Thyroid gland (tissue), 4 donors: ENCODE results near the gene CXCR2. TPM values are rescaled to one million over a fixed set of nuclear protein-coding genes. Genes with fewer than 3 reads are reported as not detected.
"Not testable (repeated sequence)": the region's sequence is repeated elsewhere in the genome, so short reads cannot be mapped to it uniquely, and the experiment has no call there.

Source experiments
- DNase-seq, 2 donors: peaks; one replicate each; pipeline ENCODE4 v3.0.0-alpha.2; 2019
- H3K27ac ChIP-seq, 3 donors: fragments of 200-600 bp; sonication (generic); 1 replicate in 2 of 3; 2 replicates in 1 of 3; pipeline ENCODE4 v1.5.1; 2016 to 2019; ENCODE audit warnings: mild to moderate bottlenecking in 1 of 3, moderate library complexity in 1 of 3
- H3K27me3 ChIP-seq: fragments of 200-600 bp; sonication (generic); one replicate; pipeline ENCODE4 v1.5.1; 2019
- H3K36me3 ChIP-seq, 2 donors: fragments of 200-600 bp; sonication (generic); one replicate each; pipeline ENCODE4 v1.5.1; 2016 to 2019
- H3K4me1 ChIP-seq, 2 donors: fragments of 200-600 bp; sonication (generic); one replicate each; pipeline ENCODE4 v1.5.1; 2017 to 2019
- H3K4me3 ChIP-seq, 3 donors: fragments of 200-600 bp; sonication (generic); replicated peaks in 1 of 3; 1 replicate in 2 of 3; 2 replicates in 1 of 3; pipeline ENCODE4 v1.5.1; 2016; ENCODE audit warnings: mild to moderate bottlenecking in 1 of 3
- H3K9me3 ChIP-seq: fragments of 200-600 bp; sonication (generic); one replicate; pipeline ENCODE4 v1.5.1; 2017
- CTCF ChIP-seq, 6 experiments: fragments of 200-600 bp in 3 of 6; fragments of 450-650 bp in 3 of 6; sonication (generic) in 3 of 6; IDR thresholded peaks; one replicate each; pipeline ENCODE4 v1.5.1; 2016 to 2019; ENCODE audit warnings: antibody characterized with exemption in 6 of 6, mild to moderate bottlenecking in 2 of 6, inconsistent platforms in 1 of 6, moderate library complexity in 1 of 6
- POLR2A ChIP-seq, 2 donors: fragments of 450-650 bp; IDR thresholded peaks; one replicate each; pipeline ENCODE4 v1.6.1; 2017; ENCODE audit warnings: antibody characterized with exemption in 2 of 2, mild to moderate bottlenecking in 2 of 2, moderate library complexity in 1 of 2
- WGBS, 2 donors: methylation state at CpG; one replicate each; pipeline ENCODE4 v1.1.5; 2017; 5-methylcytosine and 5-hydroxymethylcytosine counted together
- intact Hi-C: fragments of 100-400 bp; cut with DNase I; formaldehyde crosslinking; loops from one replicate; pipeline ENCODE4 v1.15.1; 2023
- total RNA-seq, 4 donors: library from RNA; depleted of rRNA; stranded (reverse); fragments of >200 nt; gene quantifications; one replicate each; pipeline ENCODE4 v1.2.3, GENCODE V29; 2016

CXCR2 gene
- total RNA-seq, 4 donors from 2014 or later: 0.59 TPM; not detected in 3

DNA sequence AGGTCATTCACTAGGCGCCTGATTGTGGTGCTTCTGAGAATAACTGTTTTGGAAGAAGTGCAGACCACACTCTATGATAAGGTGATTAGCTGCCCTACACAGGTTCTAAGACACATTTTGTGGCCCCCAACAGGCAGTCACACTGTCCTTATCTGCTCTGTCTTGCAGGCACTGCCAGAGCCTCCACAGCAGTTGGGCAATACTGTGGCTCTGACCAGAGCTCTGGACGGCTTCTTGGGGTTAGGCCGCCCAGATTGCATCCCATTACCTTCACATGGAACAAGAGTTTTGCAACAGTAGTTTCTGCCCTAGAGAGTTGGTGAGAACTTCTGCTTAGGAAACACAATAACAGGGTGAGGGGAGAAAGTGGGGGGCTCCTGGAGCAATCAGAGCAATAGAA, 34.1 kb upstream of the CXCR2 start:
- 95 to 100% methylated on average over 1 to 3 of the region's 3 CpGs for WGBS, 2 donors

GRCh38 chr2:218093879-218094278, 31.9 kb upstream of the CXCR2 start:
- no peak overlapping the region for H3K4me3 ChIP-seq
- WGBS, 2 donors: 86 to 89% methylated on average over 3 of the region's 3 CpGs
- no peak overlapping the region for H3K27ac ChIP-seq
- TF ChIP-seq CTCF (IDR thresholded peaks at IDR 0.05) (no peak), POLR2A (IDR thresholded peaks at IDR 0.05) (no peak)
- H3K9me3 ChIP-seq: no peaks in the 10 kb centered on the region
- H3K27me3 ChIP-seq: no peaks in the 10 kb centered on the region
- no peaks in the 10 kb centered on the region for H3K36me3 ChIP-seq
- no peak for DNase-seq
- intact Hi-C loops: no loop called here
- no peaks in the 10 kb centered on the region for H3K4me1 ChIP-seq

More for the DNA sequence above, 34.1 kb upstream of the CXCR2 start:
- Histone ChIP-seq H3K4me1 (no peaks in the 10 kb centered on the region), H3K27me3 (no peaks in the 10 kb centered on the region), H3K36me3 (no peaks in the 10 kb centered on the region), H3K4me3 (no peak overlapping the region), H3K27ac (no peak overlapping the region), H3K9me3 (no peaks in the 10 kb centered on the region)
- intact Hi-C loops: no loop called here
- TF ChIP-seq CTCF (IDR thresholded peaks at IDR 0.05): no peak
- no peak for TF ChIP-seq POLR2A (IDR thresholded peaks at IDR 0.05)
- no peak for DNase-seq

DNA sequence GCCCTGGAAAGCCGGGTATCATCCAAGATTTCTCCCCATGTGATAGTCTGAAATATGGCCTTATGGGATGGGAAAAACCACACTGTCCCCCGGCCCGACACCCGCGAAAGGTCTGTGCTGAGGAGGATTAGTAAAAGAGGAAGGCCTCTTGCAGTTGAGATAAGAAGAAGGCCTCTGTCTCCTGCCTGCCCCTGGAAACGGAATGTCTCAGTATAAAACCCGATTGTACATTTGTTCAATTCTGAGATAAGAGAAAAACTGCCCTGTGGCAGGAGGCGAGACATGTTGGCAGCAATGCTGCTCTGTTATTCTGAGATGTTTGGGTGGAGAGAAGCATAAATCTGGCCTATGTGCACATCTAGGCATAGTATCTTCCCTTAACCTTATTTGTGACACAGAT, 30.0 kb upstream of the CXCR2 start:
- H3K27ac ChIP-seq: no peak overlapping the region
- intact Hi-C loops: no loop called here

DNA sequence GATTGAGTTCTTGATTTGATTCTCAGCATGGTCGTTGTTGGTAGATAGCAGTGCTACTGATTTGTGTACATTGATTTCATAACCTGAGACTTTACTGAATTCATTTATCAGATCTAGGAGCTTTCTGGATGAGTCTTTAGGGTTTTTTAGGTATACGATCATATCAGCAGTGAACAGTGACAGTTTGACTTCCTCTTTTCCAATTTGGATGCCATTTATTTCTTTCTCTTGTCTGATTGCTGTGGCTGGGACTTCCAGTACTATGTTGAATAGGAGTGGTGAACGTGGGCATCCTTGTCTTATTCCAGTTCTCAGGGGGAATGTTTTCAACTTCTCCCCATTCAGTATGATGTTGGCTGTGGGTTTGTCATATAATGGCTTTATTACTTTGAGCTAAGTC, 27.9 kb upstream of the CXCR2 start:
- no peaks in the 10 kb centered on the region for H3K27me3 ChIP-seq
- WGBS, 2 donors: 81 to 85% methylated on average over 3 of the region's 3 CpGs
- H3K4me1 ChIP-seq: no peaks in the 10 kb centered on the region
- no peaks in the 10 kb centered on the region for H3K9me3 ChIP-seq
- DNase-seq: no peak
- H3K27ac ChIP-seq: no peak overlapping the region
- no peak overlapping the region for H3K4me3 ChIP-seq
- no peaks in the 10 kb centered on the region for H3K36me3 ChIP-seq
- TF ChIP-seq POLR2A (IDR thresholded peaks at IDR 0.05) (no peak), CTCF (IDR thresholded peaks at IDR 0.05) (no peak)
- intact Hi-C loops: no loop called here

More for the DNA sequence above, 30.0 kb upstream of the CXCR2 start:
- Histone ChIP-seq H3K4me3 (no peak overlapping the region), H3K9me3 (no peaks in the 10 kb centered on the region), H3K4me1 (no peaks in the 10 kb centered on the region), H3K27me3 (no peaks in the 10 kb centered on the region), H3K36me3 (no peaks in the 10 kb centered on the region)
- DNase-seq: no peak
- 75 to 84% methylated on average over 8 of the region's 8 CpGs for WGBS, 2 donors
- TF ChIP-seq CTCF (IDR thresholded peaks at IDR 0.05) (no peak), POLR2A (IDR thresholded peaks at IDR 0.05) (no peak)

DNA sequence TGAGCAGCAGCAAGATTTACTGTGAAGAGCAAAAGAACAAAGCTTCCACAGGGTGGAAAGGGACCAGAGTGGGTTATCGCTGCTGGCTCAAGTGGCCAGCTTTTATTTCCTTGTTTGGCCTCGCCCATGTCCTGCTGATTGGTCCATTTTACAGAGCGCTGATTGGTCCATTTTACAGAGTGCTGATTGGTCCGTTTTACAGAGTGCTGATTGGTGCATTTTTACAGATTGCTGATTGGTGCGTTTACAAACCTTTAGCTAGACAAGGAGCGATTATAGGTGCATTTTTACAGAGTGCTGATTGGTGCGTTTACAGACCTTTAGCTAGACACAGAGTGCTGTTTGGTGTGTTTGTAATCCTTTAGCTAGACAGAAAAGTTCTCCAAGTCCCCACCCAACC, 17.0 kb upstream of the CXCR2 start:
- H3K27ac ChIP-seq, H3K27me3 ChIP-seq, H3K9me3 ChIP-seq, DNase-seq, intact Hi-C loops, H3K4me1 ChIP-seq, H3K4me3 ChIP-seq, H3K36me3 ChIP-seq: not testable (repeated sequence)
- WGBS, 2 donors: 90 to 92% methylated on average over 7 of the region's 7 CpGs

DNA sequence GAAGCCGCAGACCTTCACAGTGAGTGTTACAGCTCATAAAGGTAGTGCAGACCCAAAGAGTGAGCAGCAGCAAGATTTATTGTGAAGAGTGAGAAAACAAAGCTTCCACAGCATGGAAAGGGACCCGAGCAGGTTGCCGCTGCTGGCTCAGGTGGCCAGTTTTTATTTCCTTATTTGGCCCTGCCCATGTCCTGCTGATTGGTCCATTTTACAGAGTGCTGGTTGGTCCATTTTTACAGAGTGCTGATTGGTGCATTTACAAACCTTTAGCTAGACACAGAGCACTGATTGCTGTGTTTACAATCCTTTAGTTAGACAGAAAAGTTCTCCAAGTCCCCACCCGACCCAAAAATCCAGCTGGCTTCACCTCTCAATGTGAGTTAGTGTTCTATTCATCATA, 4.0 kb upstream of the CXCR2 start:
- intact Hi-C loops, H3K4me3 ChIP-seq, DNase-seq, H3K27me3 ChIP-seq, H3K4me1 ChIP-seq, H3K36me3 ChIP-seq, H3K9me3 ChIP-seq, H3K27ac ChIP-seq: not testable (repeated sequence)
- WGBS, 2 donors: 87 to 89% methylated on average over 4 of the region's 4 CpGs

DNA sequence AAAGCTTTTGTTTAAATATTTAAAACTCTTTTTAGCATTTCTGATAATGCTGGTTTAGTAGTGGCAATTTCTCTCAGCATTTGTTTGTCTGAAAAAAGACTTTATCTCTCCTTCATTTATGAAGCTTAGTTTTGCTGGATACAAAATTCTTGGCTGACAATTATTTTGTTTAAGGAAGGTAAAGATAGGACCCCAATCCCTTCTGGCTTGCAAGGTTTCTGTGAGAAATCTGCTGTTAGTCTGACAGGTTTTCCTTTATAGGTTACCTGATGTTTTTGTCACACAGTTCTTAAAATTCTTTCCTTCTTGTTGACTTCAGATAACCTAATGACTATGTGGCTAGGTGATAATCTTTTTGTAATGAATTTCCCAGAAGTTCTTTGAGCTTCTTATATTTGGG, 3.5 kb upstream of the CXCR2 start:
- H3K9me3 ChIP-seq, H3K27ac ChIP-seq, H3K4me1 ChIP-seq, DNase-seq, H3K4me3 ChIP-seq, H3K27me3 ChIP-seq, H3K36me3 ChIP-seq, intact Hi-C loops: not testable (repeated sequence)
